Ishikawa (cell line): Measurements from ENCODE around the gene UTP11.

Experiments
- CEBPB ChIP-seq: IDR thresholded peaks from 2 replicates; pipeline ENCODE4 v1.6.1; 2012
- CREB1 ChIP-seq: IDR thresholded peaks from 2 replicates; pipeline ENCODE4 v1.6.1; 2012; ENCODE audit warnings: low read depth
- EGR1 ChIP-seq: IDR thresholded peaks from 2 replicates; pipeline ENCODE4 v1.6.1; 2012
- EP300 ChIP-seq: IDR thresholded peaks from 2 replicates; pipeline ENCODE4 v1.6.1; 2012; ENCODE audit warnings: borderline replicate concordance
- FOXM1 ChIP-seq: IDR thresholded peaks from 2 replicates; pipeline ENCODE4 v1.6.1; 2012; ENCODE audit warnings: low read depth, borderline replicate concordance
- NFIC ChIP-seq: IDR thresholded peaks from 2 replicates; pipeline ENCODE4 v1.6.1; 2012
- RAD21 ChIP-seq: IDR thresholded peaks from 2 replicates; pipeline ENCODE4 v1.6.1; 2012; ENCODE audit warnings: low read depth
- TAF1 ChIP-seq: IDR thresholded peaks from 2 replicates; pipeline ENCODE4 v1.6.1; 2012; ENCODE audit warnings: low read depth, mild to moderate bottlenecking
- TCF12 ChIP-seq: IDR thresholded peaks from 2 replicates; pipeline ENCODE4 v1.6.1; 2012; ENCODE audit warnings: low read depth
- TEAD4 ChIP-seq: IDR thresholded peaks from 2 replicates; pipeline ENCODE4 v1.6.1; 2012
- YY1 ChIP-seq: IDR thresholded peaks from 2 replicates; pipeline ENCODE4 v1.6.1; 2012; ENCODE audit warnings: low read depth
- ZBTB7A ChIP-seq: IDR thresholded peaks from 2 replicates; pipeline ENCODE4 v1.6.1; 2012; ENCODE audit warnings: low read depth
- TF ChIP-seq, protein P1 (sequence below): IDR thresholded peaks from 2 replicates; pipeline ENCODE4 v1.6.1; 2012
- TF ChIP-seq, protein P2 (sequence below): IDR thresholded peaks from 2 replicates; pipeline ENCODE4 v1.6.1; 2012; ENCODE audit warnings: low read depth, mild to moderate bottlenecking
- TF ChIP-seq, protein P3 (sequence below): IDR thresholded peaks from 2 replicates; pipeline ENCODE4 v1.6.1; 2012

Gene UTP11

GRCh38 chr1:37987679-37988078 lies 24.9 kb upstream of the UTP11 start:
- TF ChIP-seq NFIC (no peak), RAD21 (no peak), YY1 (no peak)
- TF ChIP-seq, protein P1, sequence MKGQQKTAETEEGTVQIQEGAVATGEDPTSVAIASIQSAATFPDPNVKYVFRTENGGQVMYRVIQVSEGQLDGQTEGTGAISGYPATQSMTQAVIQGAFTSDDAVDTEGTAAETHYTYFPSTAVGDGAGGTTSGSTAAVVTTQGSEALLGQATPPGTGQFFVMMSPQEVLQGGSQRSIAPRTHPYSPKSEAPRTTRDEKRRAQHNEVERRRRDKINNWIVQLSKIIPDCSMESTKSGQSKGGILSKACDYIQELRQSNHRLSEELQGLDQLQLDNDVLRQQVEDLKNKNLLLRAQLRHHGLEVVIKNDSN = no peak

GRCh38 chr1:37989361-37989930 lies 23.1 kb upstream of the UTP11 start:
- TF ChIP-seq, protein P2, sequence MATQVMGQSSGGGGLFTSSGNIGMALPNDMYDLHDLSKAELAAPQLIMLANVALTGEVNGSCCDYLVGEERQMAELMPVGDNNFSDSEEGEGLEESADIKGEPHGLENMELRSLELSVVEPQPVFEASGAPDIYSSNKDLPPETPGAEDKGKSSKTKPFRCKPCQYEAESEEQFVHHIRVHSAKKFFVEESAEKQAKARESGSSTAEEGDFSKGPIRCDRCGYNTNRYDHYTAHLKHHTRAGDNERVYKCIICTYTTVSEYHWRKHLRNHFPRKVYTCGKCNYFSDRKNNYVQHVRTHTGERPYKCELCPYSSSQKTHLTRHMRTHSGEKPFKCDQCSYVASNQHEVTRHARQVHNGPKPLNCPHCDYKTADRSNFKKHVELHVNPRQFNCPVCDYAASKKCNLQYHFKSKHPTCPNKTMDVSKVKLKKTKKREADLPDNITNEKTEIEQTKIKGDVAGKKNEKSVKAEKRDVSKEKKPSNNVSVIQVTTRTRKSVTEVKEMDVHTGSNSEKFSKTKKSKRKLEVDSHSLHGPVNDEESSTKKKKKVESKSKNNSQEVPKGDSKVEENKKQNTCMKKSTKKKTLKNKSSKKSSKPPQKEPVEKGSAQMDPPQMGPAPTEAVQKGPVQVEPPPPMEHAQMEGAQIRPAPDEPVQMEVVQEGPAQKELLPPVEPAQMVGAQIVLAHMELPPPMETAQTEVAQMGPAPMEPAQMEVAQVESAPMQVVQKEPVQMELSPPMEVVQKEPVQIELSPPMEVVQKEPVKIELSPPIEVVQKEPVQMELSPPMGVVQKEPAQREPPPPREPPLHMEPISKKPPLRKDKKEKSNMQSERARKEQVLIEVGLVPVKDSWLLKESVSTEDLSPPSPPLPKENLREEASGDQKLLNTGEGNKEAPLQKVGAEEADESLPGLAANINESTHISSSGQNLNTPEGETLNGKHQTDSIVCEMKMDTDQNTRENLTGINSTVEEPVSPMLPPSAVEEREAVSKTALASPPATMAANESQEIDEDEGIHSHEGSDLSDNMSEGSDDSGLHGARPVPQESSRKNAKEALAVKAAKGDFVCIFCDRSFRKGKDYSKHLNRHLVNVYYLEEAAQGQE = no peak
- TF ChIP-seq ZBTB7A (no peak), TAF1 (no peak)

- no peak for TF ChIP-seq TCF12
- TF ChIP-seq NFIC = no peak
- TF ChIP-seq TEAD4 = no peak
- TF ChIP-seq YY1 = no peak
- TF ChIP-seq EGR1 = no peak
- TF ChIP-seq, protein P2 = no peak
- TF ChIP-seq FOXM1 = no peak
- no peak for TF ChIP-seq CREB1
- no peak for TF ChIP-seq RAD21
- TF ChIP-seq, protein P1 = no peak
- TF ChIP-seq, protein P3, sequence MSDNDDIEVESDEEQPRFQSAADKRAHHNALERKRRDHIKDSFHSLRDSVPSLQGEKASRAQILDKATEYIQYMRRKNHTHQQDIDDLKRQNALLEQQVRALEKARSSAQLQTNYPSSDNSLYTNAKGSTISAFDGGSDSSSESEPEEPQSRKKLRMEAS = no peak
- TF ChIP-seq CEBPB = no peak
- TF ChIP-seq TAF1 = no peak
- no peak for TF ChIP-seq ZBTB7A
- TF ChIP-seq EP300 = no peak
Measured at GRCh38 chr1:37994886-37995566, 17.5 kb upstream of the UTP11 start.

- no peak for TF ChIP-seq EP300
Measured at GRCh38 chr1:37995751-37996345, 16.7 kb upstream of the UTP11 start.

GRCh38 chr1:37997256-37998088 lies 15.1 kb upstream of the UTP11 start:
- TF ChIP-seq ZBTB7A (no peak), NFIC (no peak), EGR1 (no peak), EP300 (no peak), TCF12 (no peak), CREB1 (no peak), RAD21 (no peak), YY1 (no peak), TAF1 (no peak), CEBPB (no peak), TEAD4 (no peak), FOXM1 (no peak)
- TF ChIP-seq, protein P3 = no peak
- TF ChIP-seq, protein P2 = no peak
- TF ChIP-seq, protein P1 = no peak
